Liver (tissue), 9 donors: ENCODE results near the gene CRYGD. TPM values are rescaled to one million over a fixed set of nuclear protein-coding genes. Genes with fewer than 3 reads are reported as not detected.
"Not testable (repeated sequence)": the region's sequence is repeated elsewhere in the genome, so short reads cannot be mapped to it uniquely, and the experiment has no call there.

Experiments used
- DNase-seq: peaks from one replicate; pipeline ENCODE4 v3.0.0-alpha.2; 2017; ENCODE audit warnings: low spot score
- H3K27ac ChIP-seq, 2 donors: one replicate each; pipeline ENCODE4 v1.7.0; 2013; ENCODE audit warnings: inconsistent platforms in 2 of 2, low read length in 2 of 2, control low read depth in 1 of 2, low read depth in 1 of 2, mild to moderate bottlenecking in 1 of 2
- H3K27me3 ChIP-seq, 4 donors: one replicate each; pipeline versions ENCODE4 v1.6.1 to v1.7.0; 2013; ENCODE audit warnings: low read length in 3 of 4, inconsistent platforms in 1 of 4, mild to moderate bottlenecking in 1 of 4, moderate library complexity in 1 of 4; ENCODE audit not compliant: control insufficient read depth in 4 of 4, insufficient read depth in 4 of 4
- H3K36me3 ChIP-seq, 4 donors: one replicate each; pipeline versions ENCODE4 v1.6.1 to v1.7.0; 2013; ENCODE audit warnings: low read length in 3 of 4, mild to moderate bottlenecking in 3 of 4, low read depth in 1 of 4, moderate library complexity in 1 of 4; ENCODE audit not compliant: control insufficient read depth in 4 of 4, insufficient read depth in 3 of 4
- H3K4me1 ChIP-seq, 4 donors: one replicate each; pipeline versions ENCODE4 v1.6.1 to v1.7.0; 2013; ENCODE audit warnings: low read length in 3 of 4, mild to moderate bottlenecking in 3 of 4, moderate library complexity in 1 of 4; ENCODE audit not compliant: control insufficient read depth in 4 of 4, insufficient read depth in 4 of 4
- H3K4me3 ChIP-seq, 3 donors: one replicate each; pipeline versions ENCODE4 v1.6.1 to v1.7.0; 2013; ENCODE audit warnings: low read length in 3 of 3, control low read depth in 1 of 3, low read depth in 1 of 3, mild to moderate bottlenecking in 1 of 3
- H3K9ac ChIP-seq, 2 donors: one replicate each; pipeline ENCODE4 v1.7.0; 2013; ENCODE audit warnings: low read length in 2 of 2, mild to moderate bottlenecking in 2 of 2, moderate library complexity in 2 of 2, control low read depth in 1 of 2, low read depth in 1 of 2
- H3K9me3 ChIP-seq, 4 donors: one replicate each; pipeline versions ENCODE4 v1.6.1 to v1.7.0; 2013; ENCODE audit warnings: low read length in 3 of 4; ENCODE audit not compliant: control insufficient read depth in 4 of 4
- CTCF ChIP-seq: fragments of 150-350 bp; IDR thresholded peaks from 2 replicates; pipeline ENCODE4 v1.5.1; 2017; ENCODE audit warnings: improper control_type of control experiment, low read depth, low read length; ENCODE audit not compliant: missing input control
- EGR1 ChIP-seq, 2 donors: IDR thresholded peaks; 2 replicates each; pipeline ENCODE4 v1.6.1; 2016 to 2018; ENCODE audit warnings: antibody characterized with exemption in 2 of 2, low read depth in 2 of 2
- FOXA2 ChIP-seq: IDR thresholded peaks from 2 replicates; pipeline ENCODE4 v1.6.1; 2016; ENCODE audit warnings: antibody characterized with exemption
- GABPA ChIP-seq, 2 donors: IDR thresholded peaks in 1 of 2; conservative IDR thresholded peaks in 1 of 2; 2 replicates each; pipeline ENCODE4 v1.6.1; 2016; ENCODE audit warnings: antibody characterized with exemption in 2 of 2, mild to moderate bottlenecking in 1 of 2, moderate library complexity in 1 of 2
- HNF4A ChIP-seq, 2 donors: conservative IDR thresholded peaks; 2 replicates each; pipeline ENCODE4 v1.6.1; 2016; ENCODE audit warnings: antibody characterized with exemption in 2 of 2, mild to moderate bottlenecking in 2 of 2
- HNF4G ChIP-seq: IDR thresholded peaks from 2 replicates; pipeline ENCODE4 v1.6.1; 2016; ENCODE audit warnings: antibody characterized with exemption
- JUND ChIP-seq, 2 donors: IDR thresholded peaks; 2 replicates each; pipeline ENCODE4 v1.6.1; 2016; ENCODE audit warnings: antibody characterized with exemption in 2 of 2
- MAX ChIP-seq: IDR thresholded peaks from 2 replicates; pipeline ENCODE4 v1.6.1; 2016; ENCODE audit warnings: antibody characterized with exemption
- NR2F2 ChIP-seq: IDR thresholded peaks from 2 replicates; pipeline ENCODE4 v1.6.1; 2016; ENCODE audit warnings: antibody characterized with exemption
- RAD21 ChIP-seq, 2 donors: IDR thresholded peaks; 2 replicates each; pipeline ENCODE4 v1.6.1; 2016; ENCODE audit warnings: antibody characterized with exemption in 2 of 2, mild to moderate bottlenecking in 2 of 2
- REST ChIP-seq: IDR thresholded peaks from 2 replicates; pipeline ENCODE4 v1.6.1; 2016; ENCODE audit warnings: antibody characterized with exemption, mild to moderate bottlenecking
- RXRA ChIP-seq, 2 donors: IDR thresholded peaks; 2 replicates each; pipeline ENCODE4 v1.6.1; 2017 to 2018; ENCODE audit warnings: antibody characterized with exemption in 2 of 2, mild to moderate bottlenecking in 1 of 2
- SP1 ChIP-seq: IDR thresholded peaks from 2 replicates; pipeline ENCODE4 v1.6.1; 2018; ENCODE audit warnings: antibody characterized with exemption, mild to moderate bottlenecking
- ZBTB33 ChIP-seq: IDR thresholded peaks from 2 replicates; pipeline ENCODE4 v1.6.1; 2016; ENCODE audit warnings: antibody characterized with exemption
- WGBS: extraction: QIAGEN DNeasy Blood & Tissue Kit; methylation state at CpG from one replicate; pipeline ENCODE4 v1.1.7; 2013; 5-methylcytosine and 5-hydroxymethylcytosine counted together
- polyA plus RNA-seq, 2 donors: library from polyadenylated mRNA; stranded (reverse) in 1 of 2; unstranded in 1 of 2; fragments of 200-250 nt in 1 of 2; fragments of >200 nt in 1 of 2; fragmentation: Nextera tagmentation in 1 of 2; extraction: Ambion mirVana in 1 of 2; gene quantifications; one replicate each; pipeline versions ENCODE4 v1.2.1 to v1.2.3, GENCODE V29; 2013 to 2015
- total RNA-seq, 2 donors: library from RNA; depleted of rRNA; stranded (reverse); fragments of >200 nt; gene quantifications; one replicate each; pipeline ENCODE4 v1.2.3, GENCODE V29; 2014
- donor health status: healthy.
- donor health status: healthy.
- donor health status: healthy.
- donor health status: healthy.
- donor health status: healthy.

Gene CRYGD
- total and polyA plus RNA-seq, 4 donors, result not detected

- no peaks in the 10 kb centered on the region for H3K9me3 ChIP-seq
- no peaks in the 10 kb centered on the region for H3K4me1 ChIP-seq
- no peaks in the 10 kb centered on the region for H3K27me3 ChIP-seq
- no peak overlapping the region for H3K4me3 ChIP-seq
- no peaks in the 10 kb centered on the region for H3K36me3 ChIP-seq
- no peak for TF ChIP-seq HNF4A (conservative IDR thresholded peaks at IDR 0.05)
- TF ChIP-seq GABPA (IDR thresholded peaks at IDR 0.05 in 1 of 2, conservative IDR thresholded peaks at IDR 0.05 in 1 of 2), result no peak
- TF ChIP-seq MAX, result no peak
- no peak overlapping the region for H3K27ac ChIP-seq
- DNase-seq, result no peak
- H3K9ac ChIP-seq, result no peak overlapping the region
- WGBS, result 61% methylated on average over 8 of the region's 8 CpGs
Measured at GRCh38 chr2:208142240-208142924, 18.1 kb upstream of the CRYGD start.

GRCh38 chr2:208139447-208139846 lies 15.1 kb upstream of the CRYGD start:
- H3K9me3 ChIP-seq, result no peaks in the 10 kb centered on the region
- 94% methylated on average over 18 of the region's 18 CpGs for WGBS
- no peak for TF ChIP-seq HNF4G
- TF ChIP-seq ZBTB33, result no peak
- no peak for TF ChIP-seq EGR1 (IDR thresholded peaks at IDR 0.05; ENCODE audit: low read depth in 2 of 2)
- no peak for TF ChIP-seq RAD21 (IDR thresholded peaks at IDR 0.05)
- DNase-seq, result no peak
- peaks cover 0 to 3% (median 0%) of the 10 kb centered on the region in 4 donors for H3K4me1 ChIP-seq
- no peak overlapping the region for H3K9ac ChIP-seq
- no peaks in the 10 kb centered on the region for H3K36me3 ChIP-seq
- no peak overlapping the region for H3K4me3 ChIP-seq
- no peaks in the 10 kb centered on the region for H3K27me3 ChIP-seq
- H3K27ac ChIP-seq, result no peak overlapping the region

GRCh38 chr2:208138334-208138733 lies 14.0 kb upstream of the CRYGD start:
- not testable (repeated sequence) for H3K27me3 ChIP-seq, H3K9me3 ChIP-seq, DNase-seq, H3K4me1 ChIP-seq, H3K27ac ChIP-seq, H3K36me3 ChIP-seq, H3K4me3 ChIP-seq, H3K9ac ChIP-seq
- 97% methylated on average over 7 of the region's 7 CpGs for WGBS

- Histone ChIP-seq H3K27me3 (no peaks in the 10 kb centered on the region), H3K9me3 (no peaks in the 10 kb centered on the region), H3K4me3 (no peak overlapping the region), H3K27ac (no peak overlapping the region), H3K4me1 (peaks cover 0 to 3% (median 0%) of the 10 kb centered on the region in 4 donors), H3K9ac (no peak overlapping the region), H3K36me3 (no peaks in the 10 kb centered on the region)
- WGBS, result 94% methylated on average over 2 of the region's 2 CpGs
- DNase-seq, result no peak
- TF ChIP-seq RXRA (IDR thresholded peaks at IDR 0.05) (no peak), MAX (no peak), JUND (IDR thresholded peaks at IDR 0.05) (no peak), FOXA2 (no peak), SP1 (no peak), GABPA (IDR thresholded peaks at IDR 0.05 in 1 of 2, conservative IDR thresholded peaks at IDR 0.05 in 1 of 2) (no peak), NR2F2 (no peak), REST (no peak), CTCF (no peak), EGR1 (IDR thresholded peaks at IDR 0.05; ENCODE audit: low read depth in 2 of 2) (no peak), RAD21 (IDR thresholded peaks at IDR 0.05) (no peak), HNF4G (no peak)
Measured at GRCh38 chr2:208136716-208137094, 12.4 kb upstream of the CRYGD start.
